ENCODE results near the gene PODXL2.
A peak's percentile ranks its signal among the peaks of the same experiment; 100 is the strongest.

The PODXL2 gene

GRCh38 chr3:127585813-127586413, 43.1 kb upstream of the PODXL2 start:
- Histone ChIP-seq H3K9me3 (ENCODE audit: insufficient read depth, low read depth, low read length) (no peaks in the 10 kb centered on the region), H2AFZ (ENCODE audit: insufficient read depth, low read length, poor library complexity) (no peak overlapping the region), H3K4ac (ENCODE audit: low read depth, low read length) (no peak overlapping the region), H3K4me1 (ENCODE audit: control insufficient read depth in 1 of 2, insufficient read depth in 2 of 2, low read length in 2 of 2) (peaks cover 17 to 31% of the 10 kb centered on the region in 2 experiments), H4K8ac (ENCODE audit: low read depth, low read length) (no peak overlapping the region), H3K4me3 (ENCODE audit: low read depth, low read length) (no peak overlapping the region), H2BK120ac (ENCODE audit: insufficient read depth, low read length, poor library complexity) (no peak overlapping the region), H3K23ac (ENCODE audit: low read length) (no peak overlapping the region), H3K9ac (ENCODE audit: low read length) (no peak overlapping the region), H3K79me2 (ENCODE audit: control insufficient read depth, insufficient read depth, low read length, poor library complexity) (peaks cover 8% of the 10 kb centered on the region), H2AK5ac (ENCODE audit: low read length) (no peak overlapping the region), H3K27me3 (ENCODE audit: insufficient read depth, low read length) (no peaks in the 10 kb centered on the region), H4K12ac (ENCODE audit: low read depth, low read length) (no peak overlapping the region), H2BK5ac (ENCODE audit: low read depth, low read length, poor library complexity) (no peak overlapping the region), H3K36me3 (ENCODE audit: control insufficient read depth in 1 of 2, insufficient read depth in 2 of 2, low read length in 2 of 2) (no peaks in the 10 kb centered on the region), H3K14ac (ENCODE audit: low read length) (no peak overlapping the region), H3K4me2 (ENCODE audit: low read length) (no peak overlapping the region), H4K91ac (ENCODE audit: low read depth, low read length) (no peak overlapping the region), H3K18ac (ENCODE audit: low read length) (peak overlapping the region; percentile 9), H3K79me1 (ENCODE audit: low read length) (peaks cover 3% of the 10 kb centered on the region), H2BK12ac (ENCODE audit: low read length) (no peak overlapping the region), H3K27ac (ENCODE audit: low read depth, low read length) (no peak overlapping the region)
- WGBS (ENCODE audit: extremely low coverage, insufficient coverage, insufficient read length), result no CpG with 5 or more reads among the region's 6 CpGs
- DNase-seq, result no peak

- no peak overlapping the region for H3K18ac ChIP-seq (ENCODE audit: low read length)
- peaks cover 20 to 41% of the 10 kb centered on the region in 2 experiments for H3K4me1 ChIP-seq (ENCODE audit: control insufficient read depth in 1 of 2, insufficient read depth in 2 of 2, low read length in 2 of 2)
- H3K79me2 ChIP-seq (ENCODE audit: control insufficient read depth, insufficient read depth, low read length, poor library complexity), result peaks cover 8% of the 10 kb centered on the region
- H3K9ac ChIP-seq (ENCODE audit: low read length), result no peak overlapping the region
- no peak overlapping the region for H4K91ac ChIP-seq (ENCODE audit: low read depth, low read length)
- no peak overlapping the region for H3K23ac ChIP-seq (ENCODE audit: low read length)
- no peak overlapping the region for H2AFZ ChIP-seq (ENCODE audit: insufficient read depth, low read length, poor library complexity)
- H3K4ac ChIP-seq (ENCODE audit: low read depth, low read length), result no peak overlapping the region
- H3K79me1 ChIP-seq (ENCODE audit: low read length), result peaks cover 3% of the 10 kb centered on the region
- no peak overlapping the region for H2AK5ac ChIP-seq (ENCODE audit: low read length)
- H3K4me2 ChIP-seq (ENCODE audit: low read length), result no peak overlapping the region
- H3K9me3 ChIP-seq (ENCODE audit: insufficient read depth, low read depth, low read length), result no peaks in the 10 kb centered on the region
- H4K8ac ChIP-seq (ENCODE audit: low read depth, low read length), result no peak overlapping the region
- no peak for DNase-seq
- no peaks in the 10 kb centered on the region for H3K36me3 ChIP-seq (ENCODE audit: control insufficient read depth in 1 of 2, insufficient read depth in 2 of 2, low read length in 2 of 2)
- H2BK5ac ChIP-seq (ENCODE audit: low read depth, low read length, poor library complexity), result no peak overlapping the region
- no peak overlapping the region for H2BK120ac ChIP-seq (ENCODE audit: insufficient read depth, low read length, poor library complexity)
- WGBS (ENCODE audit: extremely low coverage, insufficient coverage, insufficient read length), result no CpG with 5 or more reads among the region's 4 CpGs
- no peak overlapping the region for H3K27ac ChIP-seq (ENCODE audit: low read depth, low read length)
- no peak overlapping the region for H2BK12ac ChIP-seq (ENCODE audit: low read length)
- H3K4me3 ChIP-seq (ENCODE audit: low read depth, low read length), result no peak overlapping the region
- H4K12ac ChIP-seq (ENCODE audit: low read depth, low read length), result no peak overlapping the region
- no peak overlapping the region for H3K14ac ChIP-seq (ENCODE audit: low read length)
- H3K27me3 ChIP-seq (ENCODE audit: insufficient read depth, low read length), result no peaks in the 10 kb centered on the region
These were observed 41.1 kb upstream of the PODXL2 start for GRCh38 chr3:127587876-127588275.

GRCh38 chr3:127588806-127589577, 40.0 kb upstream of the PODXL2 start:
- Histone ChIP-seq H3K4me2 (ENCODE audit: low read length) (peak overlapping the region; percentile 87), H2AK5ac (ENCODE audit: low read length) (no peak overlapping the region), H3K9me3 (ENCODE audit: insufficient read depth, low read depth, low read length) (no peaks in the 10 kb centered on the region), H4K12ac (ENCODE audit: low read depth, low read length) (no peak overlapping the region), H4K8ac (ENCODE audit: low read depth, low read length) (no peak overlapping the region), H4K91ac (ENCODE audit: low read depth, low read length) (no peak overlapping the region), H3K27ac (ENCODE audit: low read depth, low read length) (no peak overlapping the region), H3K9ac (ENCODE audit: low read length) (no peak overlapping the region), H3K23ac (ENCODE audit: low read length) (no peak overlapping the region), H3K14ac (ENCODE audit: low read length) (no peak overlapping the region), H2AFZ (ENCODE audit: insufficient read depth, low read length, poor library complexity) (no peak overlapping the region), H3K4me1 (ENCODE audit: control insufficient read depth in 1 of 2, insufficient read depth in 2 of 2, low read length in 2 of 2) (peaks cover 20 to 41% of the 10 kb centered on the region in 2 experiments), H3K4ac (ENCODE audit: low read depth, low read length) (no peak overlapping the region), H3K79me1 (ENCODE audit: low read length) (peaks cover 3% of the 10 kb centered on the region), H3K79me2 (ENCODE audit: control insufficient read depth, insufficient read depth, low read length, poor library complexity) (peaks cover 8% of the 10 kb centered on the region), H3K18ac (ENCODE audit: low read length) (peak overlapping the region; percentile 79), H2BK120ac (ENCODE audit: insufficient read depth, low read length, poor library complexity) (no peak overlapping the region), H2BK12ac (ENCODE audit: low read length) (no peak overlapping the region), H3K4me3 (ENCODE audit: low read depth, low read length) (peak overlapping the region; percentile 85), H3K27me3 (ENCODE audit: insufficient read depth, low read length) (no peaks in the 10 kb centered on the region), H3K36me3 (ENCODE audit: control insufficient read depth in 1 of 2, insufficient read depth in 2 of 2, low read length in 2 of 2) (no peaks in the 10 kb centered on the region), H2BK5ac (ENCODE audit: low read depth, low read length, poor library complexity) (no peak overlapping the region)
- no CpG with 5 or more reads among the region's 12 CpGs for WGBS (ENCODE audit: extremely low coverage, insufficient coverage, insufficient read length)
- peak in 1 of 2 donors; percentile 37 for DNase-seq

GRCh38 chr3:127589600-127590281, 39.2 kb upstream of the PODXL2 start:
- Histone ChIP-seq H3K4me3 (ENCODE audit: low read depth, low read length) (peak overlapping the region; percentile 85), H3K4me1 (ENCODE audit: control insufficient read depth in 1 of 2, insufficient read depth in 2 of 2, low read length in 2 of 2) (peaks cover 17 to 41% of the 10 kb centered on the region in 2 experiments), H3K23ac (ENCODE audit: low read length) (no peak overlapping the region), H3K14ac (ENCODE audit: low read length) (peak overlapping the region; percentile 65), H3K36me3 (ENCODE audit: control insufficient read depth in 1 of 2, insufficient read depth in 2 of 2, low read length in 2 of 2) (no peaks in the 10 kb centered on the region), H4K91ac (ENCODE audit: low read depth, low read length) (peak overlapping the region; percentile 80), H4K8ac (ENCODE audit: low read depth, low read length) (peak overlapping the region; percentile 82), H3K79me1 (ENCODE audit: low read length) (peaks cover 3% of the 10 kb centered on the region), H3K18ac (ENCODE audit: low read length) (peak overlapping the region; percentile 79), H2BK5ac (ENCODE audit: low read depth, low read length, poor library complexity) (peak overlapping the region; percentile 41), H3K4ac (ENCODE audit: low read depth, low read length) (peak overlapping the region; percentile 42), H2BK120ac (ENCODE audit: insufficient read depth, low read length, poor library complexity) (peak overlapping the region; percentile 55), H3K9me3 (ENCODE audit: insufficient read depth, low read depth, low read length) (no peaks in the 10 kb centered on the region), H3K79me2 (ENCODE audit: control insufficient read depth, insufficient read depth, low read length, poor library complexity) (peaks cover 8% of the 10 kb centered on the region), H3K27me3 (ENCODE audit: insufficient read depth, low read length) (no peaks in the 10 kb centered on the region), H3K27ac (ENCODE audit: low read depth, low read length) (peak overlapping the region; percentile 8), H2BK12ac (ENCODE audit: low read length) (no peak overlapping the region), H2AK5ac (ENCODE audit: low read length) (no peak overlapping the region), H3K4me2 (ENCODE audit: low read length) (peak overlapping the region; percentile 87), H2AFZ (ENCODE audit: insufficient read depth, low read length, poor library complexity) (peak overlapping the region; percentile 81), H3K9ac (ENCODE audit: low read length) (peak overlapping the region; percentile 87), H4K12ac (ENCODE audit: low read depth, low read length) (peak overlapping the region; percentile 48)
- DNase-seq, result peak in 1 of 2 donors; percentile 33
- no CpG with 5 or more reads among the region's 56 CpGs for WGBS (ENCODE audit: extremely low coverage, insufficient coverage, insufficient read length)

Data from trophoblast cell (in vitro differentiated cells and primary cell).